ENCODE measurements around the gene TCHHL1.
"Not testable (repeated sequence)": the region's sequence is repeated elsewhere in the genome, so short reads cannot be mapped to it uniquely, and the experiment has no call there.

Gene TCHHL1

DNA sequence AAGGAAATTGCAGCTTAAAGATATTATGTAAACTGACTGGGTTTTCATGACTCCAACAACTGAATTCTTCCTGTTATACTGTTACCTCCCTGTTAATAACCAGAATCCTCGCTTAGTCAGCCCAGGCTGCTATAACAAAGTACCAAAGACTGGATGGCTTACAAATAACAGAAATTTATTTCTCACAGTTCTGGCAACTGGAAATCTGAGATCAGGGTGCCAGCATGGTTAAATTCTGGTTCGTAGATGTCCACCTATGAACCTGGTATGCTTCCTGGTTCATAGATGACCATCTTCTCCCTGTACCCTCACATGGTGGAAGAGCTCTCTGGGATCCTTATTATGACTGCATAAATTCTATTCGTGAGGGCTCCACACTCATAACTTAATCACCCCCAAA, 8.1 kb upstream of the TCHHL1 start:
- no peak for DNase-seq (ENCODE audit: low read depth in 3 of 3, low spot score in 1 of 3)

DNA sequence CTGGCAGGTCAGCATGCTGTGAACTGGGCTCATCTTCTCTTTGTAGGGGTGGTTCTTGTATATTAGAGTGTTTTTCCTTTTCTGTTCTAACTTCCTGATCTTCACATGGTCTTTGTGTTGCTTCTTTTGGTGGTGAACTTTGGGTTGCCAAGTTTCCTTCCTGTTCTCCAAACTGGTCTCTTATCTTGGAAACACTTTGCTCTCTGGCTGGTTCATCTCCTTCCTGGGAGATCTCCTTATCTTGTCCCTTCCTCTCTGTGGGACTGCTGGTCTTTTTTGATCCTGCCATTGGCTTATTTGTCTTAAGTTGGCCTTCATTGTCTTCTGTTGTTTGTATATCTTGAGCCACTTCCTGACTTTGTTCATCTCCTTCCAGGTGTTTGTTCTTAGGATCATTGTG, 2.1 kb downstream of the TCHHL1 start:
- DNase-seq (ENCODE audit: low read depth in 3 of 3, low spot score in 1 of 3): no peak

DNA sequence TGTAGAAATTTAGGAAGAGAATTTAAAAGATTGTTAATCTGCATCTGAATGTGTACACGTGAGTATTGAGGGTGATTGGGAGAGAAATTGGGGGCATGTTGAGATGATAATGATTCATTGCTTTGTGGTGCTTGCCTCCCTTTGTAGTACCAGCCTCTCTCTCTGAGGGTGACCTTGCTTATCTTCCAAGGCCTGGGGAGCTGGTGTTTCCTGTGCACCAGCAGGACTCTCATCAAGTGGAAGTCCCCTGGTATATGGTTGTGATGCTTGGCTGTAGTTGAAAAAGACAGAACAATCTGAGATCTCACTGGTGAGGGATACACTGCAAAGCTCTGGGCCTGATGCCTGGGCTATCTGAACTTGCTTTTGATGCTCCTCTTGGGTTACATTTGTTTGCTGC, 4.0 kb downstream of the TCHHL1 start:
- no peak for DNase-seq (ENCODE audit: low read depth in 3 of 3, low spot score in 1 of 3)

- DNase-seq (ENCODE audit: low read depth in 3 of 3, low spot score in 1 of 3): not testable (repeated sequence)
Observed at GRCh38 chr1:152081026-152081425, 7.8 kb downstream of the TCHHL1 start.

- DNase-seq (ENCODE audit: low read depth in 3 of 3, low spot score in 1 of 3): not testable (repeated sequence)
Observed at GRCh38 chr1:152080494-152080893, 8.4 kb downstream of the TCHHL1 start.

DNA sequence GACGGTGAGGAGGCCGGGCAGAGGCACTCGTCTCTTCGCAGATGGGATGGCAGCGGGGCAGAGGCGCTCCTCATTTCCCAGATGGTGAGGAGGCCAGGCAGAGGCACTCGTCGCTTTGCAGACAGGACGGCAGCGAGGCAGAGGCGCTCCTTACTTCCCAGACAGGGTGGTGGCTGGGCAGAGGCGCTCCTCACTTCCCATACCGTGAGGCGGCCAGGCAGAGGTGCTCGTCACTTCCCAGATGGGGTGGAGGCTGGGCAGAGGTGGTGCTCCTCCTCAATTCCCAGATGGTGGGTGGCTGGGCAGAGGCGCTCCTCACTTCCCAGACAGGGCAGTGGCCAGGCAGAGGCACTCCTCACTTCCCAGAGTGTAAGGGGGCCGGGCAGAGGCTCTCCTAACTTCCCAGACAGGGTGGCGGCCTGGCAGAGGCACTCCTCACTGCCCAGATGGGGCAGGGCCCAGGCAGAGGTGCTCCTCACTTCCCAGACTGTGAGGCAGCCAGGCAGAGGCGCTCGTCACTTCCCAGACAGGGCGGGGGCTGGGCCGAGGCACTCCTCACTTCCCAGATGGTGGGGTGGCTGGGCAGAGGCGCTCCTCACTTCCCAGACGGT, 9.9 kb downstream of the TCHHL1 start:
- no peak for DNase-seq (ENCODE audit: low read depth in 3 of 3, low spot score in 1 of 3)

GRCh38 chr1:152072311-152072710, 16.6 kb downstream of the TCHHL1 start:
- no peak for DNase-seq (ENCODE audit: low read depth in 3 of 3, low spot score in 1 of 3)

- no peak for DNase-seq (ENCODE audit: low read depth in 3 of 3, low spot score in 1 of 3)
Observed at GRCh38 chr1:152071123-152071522, 17.7 kb downstream of the TCHHL1 start.

DNA sequence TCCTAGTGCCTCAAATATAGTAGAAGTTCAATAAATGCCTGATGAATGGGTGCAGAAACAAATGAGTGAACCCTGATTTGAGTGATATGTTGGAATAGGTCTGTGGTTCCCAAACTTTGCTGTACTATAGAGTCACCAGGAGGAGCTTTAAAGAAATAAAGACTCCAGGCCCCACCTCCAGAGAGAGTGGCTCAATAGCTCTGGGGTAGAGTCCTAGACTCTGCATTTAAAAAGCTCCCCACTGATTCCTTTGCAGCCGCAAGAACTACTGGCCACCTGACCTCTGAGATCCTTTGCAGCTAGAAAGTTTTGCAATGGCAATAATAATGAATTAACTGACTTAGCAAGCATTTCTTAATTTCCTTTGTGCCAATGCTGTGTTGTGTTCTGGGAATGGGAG, 20.9 kb downstream of the TCHHL1 start:
- DNase-seq (ENCODE audit: low read depth in 3 of 3, low spot score in 1 of 3): no peak

DNA sequence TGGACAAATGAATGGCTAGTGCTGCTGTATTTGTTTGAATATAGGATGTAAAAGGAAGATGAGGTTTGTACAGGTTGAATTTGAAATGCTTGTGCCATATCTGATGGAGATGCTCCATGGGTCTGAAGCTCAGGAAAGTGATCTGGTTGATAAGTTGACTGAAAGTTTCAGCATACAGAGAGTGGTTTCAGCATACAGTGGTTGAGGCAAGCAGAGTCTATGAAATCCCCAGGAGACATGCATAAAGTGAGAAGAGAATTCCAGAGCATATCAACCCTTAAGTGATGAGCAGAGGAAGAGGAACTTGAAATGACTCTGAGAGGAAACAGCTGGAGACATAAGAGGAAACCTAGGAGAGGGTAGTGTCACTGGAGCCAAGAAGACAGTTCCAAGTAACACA, 21.7 kb downstream of the TCHHL1 start:
- no peak for DNase-seq (ENCODE audit: low read depth in 3 of 3, low spot score in 1 of 3)

- DNase-seq (ENCODE audit: low read depth in 3 of 3, low spot score in 1 of 3): no peak
Observed at GRCh38 chr1:152061952-152062351, 26.9 kb downstream of the TCHHL1 start.

DNA sequence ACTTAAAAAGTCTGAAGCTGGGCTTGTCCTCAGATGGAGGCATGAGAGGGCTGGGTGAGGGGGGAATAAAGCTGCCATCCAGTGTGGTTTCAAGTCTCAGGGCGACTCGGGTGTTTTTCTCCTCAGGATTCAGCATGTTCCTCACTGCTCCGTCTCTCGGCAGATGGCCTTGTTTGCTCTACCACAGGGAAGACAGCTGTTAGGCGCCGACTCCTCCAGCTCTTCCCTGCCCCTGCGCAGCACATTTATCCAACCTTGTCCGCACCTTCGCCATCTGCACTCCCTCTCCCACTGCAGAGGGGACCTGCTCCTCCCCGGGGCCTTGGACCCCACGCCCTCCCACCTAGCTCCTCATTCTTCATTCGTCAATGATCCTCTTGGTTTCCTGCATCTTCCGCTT, 35.5 kb downstream of the TCHHL1 start:
- no peak for DNase-seq (ENCODE audit: low read depth in 3 of 3, low spot score in 1 of 3)

GRCh38 chr1:152052606-152053005, 36.3 kb downstream of the TCHHL1 start:
- DNase-seq (ENCODE audit: low read depth in 3 of 3, low spot score in 1 of 3): peak; percentile 58 to 82 (median 65)

- DNase-seq (ENCODE audit: low read depth in 3 of 3, low spot score in 1 of 3): no peak
Observed at GRCh38 chr1:152050886-152051675, 37.8 kb downstream of the TCHHL1 start.

DNA sequence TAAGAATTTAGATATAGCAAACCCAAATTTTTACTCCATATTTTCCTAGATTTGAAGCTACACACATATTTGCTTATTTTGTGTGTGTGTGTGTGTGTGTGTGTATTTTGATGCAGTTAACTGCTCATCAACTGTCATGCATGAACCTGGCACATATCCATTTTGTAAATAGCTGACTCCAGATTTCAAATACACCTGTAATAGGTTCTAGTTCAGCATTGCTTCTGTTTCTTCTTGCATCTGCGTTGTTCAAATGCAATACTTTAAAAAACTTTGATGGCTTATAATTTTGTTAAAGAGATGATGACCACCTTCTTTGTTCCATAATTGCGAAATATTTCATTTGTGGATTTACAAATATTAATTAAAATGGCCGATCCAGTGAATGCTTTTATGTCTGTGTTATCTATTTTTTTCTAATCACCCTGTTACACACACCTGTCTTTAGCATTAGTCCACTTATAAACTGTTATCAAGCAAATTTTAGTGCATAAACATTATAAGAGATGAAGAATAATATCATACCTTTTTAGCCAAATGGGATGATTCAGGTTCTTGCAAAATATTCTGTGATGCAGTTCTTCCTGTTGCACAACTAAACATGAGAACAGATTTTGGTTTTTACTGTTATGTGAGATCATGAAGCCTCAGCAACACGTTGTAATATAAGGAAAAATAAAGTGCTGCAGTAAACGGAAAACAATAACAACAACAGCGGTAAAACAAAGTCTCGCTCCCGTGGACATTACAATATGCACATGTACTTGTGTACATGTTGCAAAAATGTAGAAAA, 39.4 kb downstream of the TCHHL1 start:
- no peak for DNase-seq (ENCODE audit: low read depth in 3 of 3, low spot score in 1 of 3)

- peak in 2 of 3 donors; percentile 24 to 27 for DNase-seq (ENCODE audit: low read depth in 3 of 3, low spot score in 1 of 3)
Observed at GRCh38 chr1:152048416-152049009, 40.4 kb downstream of the TCHHL1 start.

DNA sequence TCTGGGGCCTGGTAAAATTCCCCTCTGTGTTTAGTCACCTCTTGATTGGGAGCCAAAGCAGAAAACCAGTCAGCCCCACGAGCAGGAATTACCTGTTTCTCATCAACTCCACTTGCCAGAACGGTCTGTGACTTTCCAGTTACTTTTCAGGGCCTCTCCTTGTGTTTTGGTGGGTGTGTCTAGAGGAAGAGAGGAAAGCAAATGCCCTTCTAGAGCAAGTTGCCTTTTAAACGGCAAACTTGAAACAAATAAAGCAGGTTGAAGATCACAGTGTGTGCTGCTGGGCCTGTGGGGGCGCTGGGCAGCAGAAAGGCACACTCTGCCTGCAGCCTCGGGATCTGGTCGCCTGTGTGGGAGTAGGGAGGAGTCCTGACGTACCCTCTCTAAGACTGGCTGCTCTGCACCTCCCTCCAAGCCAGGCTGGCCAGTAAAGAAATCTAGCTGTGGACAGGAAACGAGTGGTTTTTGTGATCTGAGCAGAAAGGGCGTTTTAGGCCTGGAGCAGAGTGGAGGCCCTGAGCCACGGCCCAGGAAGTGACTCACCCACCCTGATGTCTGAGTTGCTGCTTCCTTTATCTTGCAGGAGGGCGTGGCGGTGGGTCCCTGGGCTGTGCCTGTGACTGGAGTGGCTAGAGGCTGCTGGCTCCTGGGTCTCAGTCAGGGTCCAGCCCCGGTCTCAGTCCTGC, 41.0 kb downstream of the TCHHL1 start:
- peak; percentile 59 to 67 (median 62) for DNase-seq (ENCODE audit: low read depth in 3 of 3, low spot score in 1 of 3)

DNA sequence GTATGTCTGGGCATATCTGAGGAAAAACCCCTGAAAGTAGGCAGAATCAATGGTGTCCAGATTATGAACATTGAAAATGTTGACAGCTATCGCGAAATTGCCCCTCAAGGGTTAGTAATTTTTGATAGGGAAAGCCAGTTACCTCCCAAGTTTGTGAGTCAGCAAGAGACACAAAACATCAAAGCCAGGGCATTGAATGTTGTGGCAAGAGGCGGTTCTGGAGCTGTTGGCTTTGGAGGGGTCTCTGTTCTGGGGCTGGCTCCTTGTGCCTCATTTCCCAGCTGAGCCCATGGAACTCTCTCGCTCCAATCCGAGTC, 41.5 kb downstream of the TCHHL1 start:
- no peak for DNase-seq (ENCODE audit: low read depth in 3 of 3, low spot score in 1 of 3)

- no peak for DNase-seq (ENCODE audit: low read depth in 3 of 3, low spot score in 1 of 3)
Observed at GRCh38 chr1:152044386-152044785, 44.5 kb downstream of the TCHHL1 start.

GRCh38 chr1:152043870-152044269, 45.0 kb downstream of the TCHHL1 start:
- DNase-seq (ENCODE audit: low read depth in 3 of 3, low spot score in 1 of 3): no peak

DNA sequence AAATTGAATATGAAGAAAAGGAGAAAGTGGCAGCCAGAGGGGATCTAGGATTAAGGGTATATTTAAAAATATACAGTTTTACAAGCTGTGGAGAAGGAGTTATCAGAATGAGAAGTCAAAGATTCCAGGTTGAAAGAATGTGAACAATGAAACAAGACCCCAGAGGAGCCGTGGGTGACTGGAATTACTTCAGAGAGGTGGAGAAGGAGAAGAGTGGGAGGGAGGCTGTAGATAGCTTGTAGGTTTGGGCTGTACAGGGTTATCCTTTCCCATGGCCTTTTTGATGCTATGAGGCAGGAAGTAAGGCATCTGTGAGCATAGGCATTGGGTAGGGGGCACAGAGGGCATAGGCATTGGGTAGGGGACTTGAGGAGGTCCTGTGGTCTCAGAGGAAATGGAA, 46.8 kb downstream of the TCHHL1 start:
- DNase-seq (ENCODE audit: low read depth in 3 of 3, low spot score in 1 of 3): no peak
